ENCODE results near the gene MCIDAS.
A peak's percentile ranks its signal among the peaks of the same experiment; 100 is the strongest.

MCIDAS gene

GRCh38 chr5:55226934-55227663, at the start of gene MCIDAS:
Gene MCIDAS (minus strand): TSS chr5:55227315. CDS start chr5:55227138, 177 bp downstream.
- DNase-seq (ENCODE audit: low spot score): no peak

- DNase-seq (ENCODE audit: low spot score): no peak
Observed at GRCh38 chr5:55276771-55277170, 49.7 kb upstream of the MCIDAS start.

GRCh38 chr5:55258339-55258738, 31.2 kb upstream of the MCIDAS start:
- no peak for DNase-seq (ENCODE audit: low spot score)

- no peak for DNase-seq (ENCODE audit: low spot score)
Observed at GRCh38 chr5:55254802-55255201, 27.7 kb upstream of the MCIDAS start.

GRCh38 chr5:55250064-55250463, 22.9 kb upstream of the MCIDAS start:
- no peak for DNase-seq (ENCODE audit: low spot score)

- no peak for DNase-seq (ENCODE audit: low spot score)
Observed at GRCh38 chr5:55241746-55242145, 14.6 kb upstream of the MCIDAS start.

GRCh38 chr5:55236800-55237199, 9.7 kb upstream of the MCIDAS start:
- DNase-seq (ENCODE audit: low spot score): no peak

- no peak for DNase-seq (ENCODE audit: low spot score)
Observed at GRCh38 chr5:55234121-55234700, 7.1 kb upstream of the MCIDAS start.

- no peak for DNase-seq (ENCODE audit: low spot score)
Observed at GRCh38 chr5:55232985-55233928, 6.1 kb upstream of the MCIDAS start, which contains the start of gene CCNO. Gene CCNO (minus strand): TSS chr5:55233608. CDS start chr5:55233523, 85 bp downstream.

GRCh38 chr5:55232271-55232984, 5.3 kb upstream of the MCIDAS start:
- no peak for DNase-seq (ENCODE audit: low spot score)

GRCh38 chr5:55231919-55232270, 4.8 kb upstream of the MCIDAS start:
- no peak for DNase-seq (ENCODE audit: low spot score)

- DNase-seq (ENCODE audit: low spot score): no peak
Observed at GRCh38 chr5:55231029-55231918, 4.2 kb upstream of the MCIDAS start.

GRCh38 chr5:55230086-55230629, 3.0 kb upstream of the MCIDAS start:
- DNase-seq (ENCODE audit: low spot score): no peak

GRCh38 chr5:55227664-55228430, 732 bp upstream of the MCIDAS start:
- no peak for DNase-seq (ENCODE audit: low spot score)

GRCh38 chr5:55226027-55226933, 835 bp downstream of the MCIDAS start:
- peak; percentile 12 for DNase-seq (ENCODE audit: low spot score)

GRCh38 chr5:55225346-55225745, 1.8 kb downstream of the MCIDAS start:
- DNase-seq (ENCODE audit: low spot score): no peak

- no peak for DNase-seq (ENCODE audit: low spot score)
Observed at GRCh38 chr5:55223812-55224240, 3.3 kb downstream of the MCIDAS start.

GRCh38 chr5:55222985-55223811, 3.9 kb downstream of the MCIDAS start:
- DNase-seq (ENCODE audit: low spot score): no peak

All from hematopoietic multipotent progenitor cell treated with erythropoietin and hydrocortisone succinate and interleukin-3 and kit ligand, for 17 days (in vitro differentiated cells).